HG03432 (cell line): ENCODE measurements around the gene TMEM91.
"Not testable (repeated sequence)": the region's sequence is repeated elsewhere in the genome, so short reads cannot be mapped to it uniquely, and the experiment has no call there.

Experiments used
- ATAC-seq: cut with Tn5 transposase; IDR thresholded peaks from one replicate; pipeline ENCODE4 v1.9.1; 2021; ENCODE audit warnings: mild to moderate bottlenecking, moderate library complexity; ENCODE audit not compliant: unreplicated experiment

The TMEM91 gene

GRCh38 chr19:41352609-41353465 lies 23.5 kb upstream of the TMEM91 start:
- peak; percentile 3 for ATAC-seq

- ATAC-seq = peak; percentile 48
These were observed 22.6 kb upstream of the TMEM91 start, which contains the start of gene TGFB1 for GRCh38 chr19:41353466-41354342. TSS of gene TGFB1 (minus strand) at chr19:41353922. CDS start at chr19:41353044, 878 bp downstream.

GRCh38 chr19:41354343-41354953 lies 21.9 kb upstream of the TMEM91 start:
- ATAC-seq = no peak

DNA sequence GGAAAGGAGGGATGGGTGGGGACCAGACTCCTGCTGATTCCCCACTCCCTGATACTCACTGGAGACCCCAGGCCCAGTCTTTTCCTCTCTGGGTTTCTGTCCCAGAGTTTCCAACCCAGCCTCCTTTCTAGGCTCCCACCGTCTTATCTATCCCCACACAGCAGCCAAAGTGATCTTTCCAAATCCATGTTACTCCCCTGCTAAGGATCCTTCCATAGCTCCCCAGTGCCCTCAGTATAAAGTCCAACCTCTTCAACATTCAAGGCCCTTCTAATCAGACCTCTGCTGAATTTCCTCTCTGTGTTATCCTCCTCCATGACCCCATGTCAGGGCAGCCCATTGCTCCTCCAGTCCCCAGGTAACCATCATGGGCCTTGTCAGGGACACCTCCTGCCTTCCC lies 21.3 kb upstream of the TMEM91 start:
- ATAC-seq = no peak

- ATAC-seq = no peak
These were observed 20.5 kb upstream of the TMEM91 start for GRCh38 chr19:41355802-41356201.

DNA sequence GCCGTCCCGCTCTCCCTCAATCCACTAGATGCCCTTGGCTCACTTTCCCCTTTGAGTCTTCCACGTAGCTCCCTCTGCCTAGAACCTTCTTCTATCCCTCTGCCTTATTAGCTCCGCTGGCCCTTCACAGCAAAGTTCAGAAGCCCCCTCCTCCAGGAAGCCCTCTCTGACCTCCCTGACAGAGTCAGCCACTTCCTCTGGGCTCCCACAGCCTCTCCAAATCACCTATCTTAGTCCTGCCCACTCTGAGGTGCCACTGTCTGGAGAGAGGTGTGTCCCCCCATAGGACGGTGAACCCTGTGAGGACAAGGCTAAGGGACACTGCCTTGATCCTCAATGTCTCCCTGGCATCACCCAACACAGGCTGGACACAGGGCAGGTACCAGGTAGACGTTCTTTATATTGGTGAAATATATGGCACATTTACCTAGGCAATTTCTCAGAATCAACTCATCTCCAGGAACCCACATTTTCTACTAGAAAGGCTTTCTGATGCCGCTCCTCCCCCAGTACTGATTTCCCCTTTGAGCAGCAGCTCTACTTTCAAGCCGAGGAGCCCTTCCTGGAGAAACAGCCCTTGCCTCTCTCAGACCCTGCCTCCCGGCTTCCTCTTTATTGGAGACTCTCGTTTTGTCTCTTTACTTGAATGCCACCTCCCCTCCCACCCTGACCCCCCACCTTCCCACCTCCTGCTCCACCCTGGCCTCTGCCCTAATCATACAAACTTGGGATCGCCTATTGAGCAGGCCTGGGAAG lies 19.2 kb upstream of the TMEM91 start:
- no peak for ATAC-seq

GRCh38 chr19:41357746-41358145 lies 18.6 kb upstream of the TMEM91 start:
- ATAC-seq = no peak

DNA sequence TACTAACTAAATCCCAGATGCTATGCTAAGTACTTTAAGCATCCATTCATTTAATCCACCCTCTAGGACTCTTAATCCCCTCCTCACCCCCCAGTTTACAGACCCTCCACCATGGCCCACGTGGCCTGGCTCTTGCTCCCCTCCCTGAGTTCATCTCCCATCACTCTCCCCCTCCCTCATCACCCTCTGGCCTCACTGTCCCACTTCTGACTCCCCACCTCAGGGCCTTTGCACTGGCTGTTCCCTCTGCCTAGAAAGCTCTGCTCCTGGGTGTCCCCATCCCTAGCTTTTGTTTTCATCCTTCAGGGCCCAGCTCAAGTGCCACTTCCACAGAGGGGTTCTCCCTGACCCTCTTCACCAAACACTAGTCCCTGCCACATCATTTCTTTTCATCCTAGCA lies 16.6 kb upstream of the TMEM91 start:
- ATAC-seq = no peak

DNA sequence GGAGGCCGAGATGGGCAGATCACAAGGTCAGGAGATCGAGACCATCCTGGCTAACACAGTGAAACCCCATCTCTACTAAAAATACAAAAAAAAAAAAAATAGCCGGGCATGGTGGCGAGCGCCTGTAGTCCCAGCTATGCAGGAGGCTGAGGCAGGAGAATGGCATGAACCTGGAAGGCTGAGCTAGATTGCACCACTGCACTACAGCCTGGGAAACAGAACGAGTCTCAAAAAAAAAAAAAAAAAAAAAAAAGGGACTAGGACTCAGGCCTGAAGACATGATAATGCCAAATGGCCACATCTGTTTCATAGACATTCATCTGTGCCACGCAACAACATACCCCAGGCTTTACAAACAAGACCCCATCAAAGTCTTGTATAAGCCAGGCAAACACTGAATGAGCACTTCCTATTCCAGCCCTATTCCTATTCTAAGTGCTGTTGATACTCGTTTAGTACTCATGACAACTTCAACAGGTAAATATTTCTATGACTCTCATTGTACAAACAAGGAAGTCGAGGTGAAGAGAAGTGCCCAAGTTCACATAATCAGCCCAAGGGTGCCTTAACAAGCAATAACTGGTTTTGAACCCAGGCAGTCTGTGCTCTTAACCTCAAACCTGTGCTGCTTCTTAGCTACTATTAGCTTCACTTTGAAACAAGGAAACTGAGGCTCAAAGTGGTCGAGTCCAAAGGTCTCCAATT lies 14.0 kb upstream of the TMEM91 start:
- ATAC-seq = no peak

DNA sequence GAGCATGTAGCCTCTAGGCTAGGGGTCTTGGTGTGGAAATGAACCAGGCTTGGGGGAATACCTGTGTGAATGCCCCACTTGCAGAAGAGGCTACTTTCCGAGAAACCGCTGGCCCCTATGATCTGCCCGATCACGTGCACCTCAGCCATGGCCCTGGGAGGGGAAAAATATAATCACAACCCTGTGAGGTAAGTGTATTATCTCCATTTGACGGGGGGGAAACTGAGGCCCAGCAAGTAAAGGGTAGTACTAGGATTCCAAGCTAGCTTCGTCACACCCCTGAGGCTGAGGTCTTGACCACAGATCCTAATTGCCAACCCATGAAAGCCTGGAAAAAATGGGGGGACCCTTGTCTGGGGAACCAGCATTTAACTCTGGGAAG lies 13.0 kb upstream of the TMEM91 start:
- no peak for ATAC-seq

DNA sequence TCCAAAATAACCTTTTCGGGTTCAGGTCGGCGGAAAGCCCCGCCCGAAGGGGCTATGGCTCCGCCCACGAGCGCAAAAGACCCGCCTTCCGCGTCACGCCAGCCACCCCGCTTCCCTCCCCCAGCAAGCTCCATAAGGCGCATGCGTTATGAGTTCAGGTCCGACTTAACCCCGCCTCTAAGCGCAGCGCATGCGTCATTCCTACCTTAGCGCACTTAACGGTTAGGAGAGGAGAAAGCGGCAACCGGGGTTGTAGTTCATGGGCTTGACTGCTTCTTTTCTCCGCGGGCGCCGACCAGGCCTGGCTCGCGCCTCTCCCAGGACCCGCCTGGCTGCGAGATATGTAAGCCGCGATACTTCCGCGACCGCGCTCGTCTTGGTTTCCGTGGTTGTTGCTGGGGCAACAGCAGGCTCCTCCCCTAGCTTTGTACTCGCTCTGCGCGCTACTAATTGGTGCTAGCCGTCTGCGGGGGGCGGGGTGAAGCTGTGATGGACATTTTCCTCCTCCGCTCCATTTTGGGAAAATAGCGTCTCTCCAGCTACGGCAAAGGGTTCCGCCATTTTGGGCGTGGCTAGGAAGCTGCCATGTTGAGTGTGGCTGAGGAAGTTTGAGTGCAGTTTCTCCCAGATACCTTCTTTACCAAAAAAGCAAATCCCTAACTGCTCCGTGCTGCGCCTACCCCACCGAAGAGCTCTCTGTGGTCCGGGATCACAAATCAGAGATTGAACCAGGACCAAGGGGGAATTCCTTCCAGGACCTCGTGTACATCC lies 12.4 kb upstream of the TMEM91 start, which contains the start of gene B9D2:
Gene B9D2 (minus strand): TSS at position 397 of the 771 bp plus-strand sequence. CDS start 630 bp downstream, outside the sequence.
- peak; percentile 83 for ATAC-seq

GRCh38 chr19:41364524-41365391 lies 11.6 kb upstream of the TMEM91 start:
- no peak for ATAC-seq

GRCh38 chr19:41366089-41366488 lies 10.2 kb upstream of the TMEM91 start:
- ATAC-seq = no peak

DNA sequence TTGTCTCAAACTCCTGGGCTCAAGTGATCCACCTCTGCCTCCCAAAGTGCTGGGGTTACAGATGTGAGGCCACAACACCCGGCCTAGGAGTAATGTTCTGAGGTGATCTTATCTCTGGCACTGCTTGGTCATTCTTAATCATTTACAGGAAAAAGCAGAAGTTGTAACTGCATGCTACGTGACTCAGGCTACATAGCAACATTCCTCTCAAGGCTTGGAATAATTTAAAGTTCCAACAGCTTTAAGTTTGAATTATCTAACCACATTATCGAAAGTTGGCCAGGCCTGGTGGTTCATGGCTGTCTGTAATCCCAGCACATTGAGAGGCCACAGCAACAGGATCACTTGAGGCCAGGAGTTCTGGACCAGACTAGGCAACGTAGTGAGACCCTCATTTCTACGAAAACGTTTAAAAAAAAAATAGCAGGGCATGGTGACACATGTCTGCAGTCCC lies 8.5 kb upstream of the TMEM91 start:
- no peak for ATAC-seq

GRCh38 chr19:41369769-41370168 lies 6.6 kb upstream of the TMEM91 start:
- no peak for ATAC-seq

GRCh38 chr19:41371119-41371518 lies 5.2 kb upstream of the TMEM91 start:
- ATAC-seq = not testable (repeated sequence)

DNA sequence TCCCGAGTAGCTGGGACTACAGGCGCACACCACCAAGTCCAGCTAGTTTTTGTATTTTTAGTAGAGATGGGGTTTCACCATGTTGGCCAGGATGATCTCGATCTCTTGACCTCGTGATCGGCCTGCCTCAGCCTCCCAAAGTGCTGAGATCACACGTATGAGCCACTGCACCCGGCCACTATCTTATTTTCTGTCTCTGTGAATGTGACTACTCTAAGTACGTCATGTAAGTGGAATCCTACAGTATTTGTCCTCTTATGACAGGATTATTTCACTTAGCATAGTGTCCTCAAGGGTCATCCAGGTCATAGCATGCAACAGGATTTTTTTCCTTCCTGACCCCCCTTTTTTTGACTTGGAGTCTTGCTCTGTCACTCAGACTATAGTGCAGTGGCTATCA lies 4.8 kb upstream of the TMEM91 start:
- no peak for ATAC-seq

DNA sequence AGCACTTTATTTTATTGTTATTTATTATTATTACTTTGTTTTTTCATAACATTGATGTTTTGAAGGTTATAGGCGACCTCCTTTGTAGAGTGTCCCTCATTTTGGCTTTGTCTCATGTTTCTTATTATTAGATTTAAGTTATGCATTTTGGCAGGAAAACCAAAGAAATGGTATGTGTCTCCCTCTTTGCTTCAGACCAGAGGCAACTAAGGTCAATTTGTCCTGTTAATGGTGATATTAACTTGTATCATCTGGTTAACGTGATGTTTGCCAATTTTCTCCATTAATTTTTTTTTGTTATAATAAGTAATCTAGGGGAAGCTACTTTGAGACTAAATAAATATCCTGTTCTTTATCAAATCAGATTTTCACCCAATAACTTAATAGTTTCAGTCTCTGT lies 3.8 kb upstream of the TMEM91 start:
- no peak for ATAC-seq
